HG02970 (cell line): ENCODE measurements around the gene EXOC2.
"Not testable (repeated sequence)": the region's sequence is repeated elsewhere in the genome, so short reads cannot be mapped to it uniquely, and the experiment has no call there.

Experiments
- ATAC-seq: cut with Tn5 transposase; IDR thresholded peaks from one replicate; pipeline ENCODE4 v1.9.1; 2021; ENCODE audit warnings: mild to moderate bottlenecking, moderate library complexity, moderate number of reproducible peaks; ENCODE audit not compliant: unreplicated experiment, low FRiP score

EXOC2 gene

GRCh38 chr6:683742-684440, 9.0 kb downstream of the EXOC2 start:
- ATAC-seq = no peak

DNA sequence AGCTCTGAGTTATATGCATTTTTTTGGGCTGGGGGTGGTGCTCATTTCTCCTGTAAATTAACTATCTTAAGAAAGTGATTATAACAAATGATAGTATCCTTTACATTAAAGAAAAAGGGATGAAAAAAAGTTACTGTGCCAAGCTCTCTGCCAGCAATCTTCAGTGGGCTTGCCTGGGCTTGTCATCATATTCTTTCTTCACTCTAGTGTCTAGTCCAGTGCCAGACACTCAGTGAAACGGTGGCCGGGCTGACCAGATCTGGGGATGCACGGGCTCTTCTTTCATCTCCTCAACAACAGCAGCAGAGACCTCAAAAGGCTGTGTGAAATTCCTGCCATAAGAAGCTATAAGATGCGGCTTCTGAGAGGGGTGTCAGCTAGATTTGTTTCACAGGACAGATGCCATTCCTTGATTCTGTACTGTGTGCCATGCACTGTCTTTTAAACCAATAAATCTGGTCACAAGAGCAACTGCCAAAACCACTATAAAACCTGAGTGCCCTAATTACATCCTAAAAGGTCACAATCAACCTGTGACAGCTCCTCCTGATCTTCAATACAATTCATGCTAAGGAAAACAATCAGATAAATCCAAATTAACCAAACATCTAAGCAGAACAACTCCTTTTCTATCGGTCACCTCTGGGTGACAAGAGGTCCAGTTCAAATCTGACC, 12.1 kb downstream of the EXOC2 start:
- no peak for ATAC-seq

DNA sequence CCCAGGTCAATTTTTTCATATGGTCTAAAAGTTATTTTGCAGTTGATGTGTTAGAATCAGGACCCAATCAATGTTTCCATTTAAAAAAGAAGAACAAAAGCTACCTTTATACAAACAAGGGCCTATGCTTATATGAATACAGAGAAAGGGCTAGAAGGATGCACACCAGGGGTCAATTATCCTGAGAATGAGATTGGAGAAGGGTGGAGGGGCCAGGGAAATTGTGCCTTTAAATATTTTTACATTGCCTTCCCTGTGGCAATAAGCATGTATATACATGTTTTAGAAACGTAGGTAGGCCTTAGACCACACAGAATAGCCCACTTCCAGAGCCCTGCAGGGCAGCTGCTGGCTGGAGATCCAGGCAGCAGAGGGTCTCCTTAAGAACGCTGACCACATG, 12.7 kb downstream of the EXOC2 start:
- no peak for ATAC-seq

DNA sequence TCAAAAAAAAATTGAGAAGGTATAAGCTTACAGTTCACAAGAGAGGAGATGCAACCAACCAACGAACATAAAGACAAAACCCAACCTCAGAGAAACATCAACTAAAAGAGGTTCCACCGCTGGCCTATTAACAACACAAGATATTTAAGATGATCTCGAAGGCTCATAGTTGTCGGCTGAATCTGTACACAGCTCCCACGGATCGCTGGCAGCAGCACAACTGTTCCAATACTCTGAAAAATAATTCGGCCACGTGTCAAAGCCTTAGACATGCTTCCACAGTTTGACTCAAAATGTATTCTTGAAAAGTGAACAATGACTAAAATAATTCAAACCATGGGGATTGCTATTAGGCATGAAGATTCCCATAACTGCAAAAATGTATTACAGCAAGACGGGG, 13.7 kb downstream of the EXOC2 start:
- no peak for ATAC-seq

GRCh38 chr6:678520-678919, 14.4 kb downstream of the EXOC2 start:
- ATAC-seq = no peak

DNA sequence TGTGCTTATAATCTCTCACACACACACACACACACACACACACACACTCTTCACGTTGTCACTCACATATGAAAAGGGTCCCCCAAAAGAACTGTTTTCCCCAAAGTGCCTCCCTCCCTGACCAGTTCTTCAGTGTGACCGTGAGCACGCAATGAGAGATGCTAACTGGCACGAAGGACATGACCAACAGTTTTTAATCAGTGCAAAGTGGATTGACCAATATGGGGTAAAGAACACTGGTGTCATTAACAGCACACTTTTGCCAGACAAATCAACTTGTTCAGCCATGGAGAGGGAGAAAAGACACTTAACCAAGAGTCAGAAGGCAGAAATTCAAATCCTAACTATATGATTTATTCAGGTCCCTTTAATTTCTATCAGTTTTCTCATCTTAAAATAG, 15.0 kb downstream of the EXOC2 start:
- no peak for ATAC-seq

DNA sequence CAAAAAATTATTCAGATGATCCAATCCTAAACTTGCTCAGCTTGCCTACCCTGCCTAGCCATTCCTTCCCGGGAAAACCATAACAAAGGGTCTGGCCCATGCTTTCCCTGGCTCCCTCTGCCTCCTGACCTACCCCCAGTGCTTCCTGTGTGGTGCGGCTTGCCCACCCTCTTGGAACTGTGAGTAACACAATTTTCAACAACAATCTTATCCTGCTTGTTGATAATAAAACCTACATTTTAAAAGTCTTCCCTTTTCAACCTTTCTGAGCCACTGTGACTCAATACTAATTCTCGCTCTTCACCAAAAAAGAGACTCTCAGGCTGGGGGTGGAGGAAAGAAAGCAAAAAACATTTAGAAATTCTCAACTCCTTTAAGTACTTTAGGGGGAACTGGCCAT, 18.0 kb downstream of the EXOC2 start:
- no peak for ATAC-seq

GRCh38 chr6:674406-674805, 18.5 kb downstream of the EXOC2 start:
- no peak for ATAC-seq

DNA sequence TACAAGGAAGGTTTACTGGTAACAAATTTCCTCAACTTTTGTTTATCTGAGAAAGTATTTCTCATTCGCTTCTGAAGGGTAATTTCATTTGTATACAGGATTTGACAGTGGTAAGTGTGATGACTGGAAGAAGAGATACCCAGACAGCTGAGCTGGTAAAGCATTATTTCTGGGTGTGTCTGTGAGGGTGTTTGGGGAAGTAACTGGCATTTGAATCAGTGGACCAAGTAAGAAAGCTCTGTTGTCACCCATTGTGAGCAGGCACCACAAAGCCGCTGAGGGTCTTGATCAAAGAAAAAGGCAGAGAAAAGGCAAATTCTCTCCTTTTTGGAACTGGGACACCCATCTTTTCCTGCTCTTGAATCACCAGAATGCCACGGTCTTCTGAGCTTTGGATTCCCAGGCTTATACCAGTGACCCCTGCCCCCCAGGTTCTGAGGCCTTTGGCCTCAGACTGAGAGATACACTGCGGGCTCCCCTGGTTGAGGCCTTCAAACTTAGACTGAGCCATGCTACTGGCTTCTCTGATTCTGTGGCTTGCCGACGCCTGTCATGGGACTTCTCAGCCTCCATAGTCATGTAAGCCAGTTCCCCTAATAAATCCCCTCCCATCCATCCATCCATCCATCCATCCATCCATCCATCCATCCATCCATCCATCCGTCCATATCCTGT, 25.5 kb downstream of the EXOC2 start:
- ATAC-seq = no peak

GRCh38 chr6:665403-666267, 27.3 kb downstream of the EXOC2 start:
- no peak for ATAC-seq

GRCh38 chr6:663788-664187, 29.2 kb downstream of the EXOC2 start:
- ATAC-seq = not testable (repeated sequence)

DNA sequence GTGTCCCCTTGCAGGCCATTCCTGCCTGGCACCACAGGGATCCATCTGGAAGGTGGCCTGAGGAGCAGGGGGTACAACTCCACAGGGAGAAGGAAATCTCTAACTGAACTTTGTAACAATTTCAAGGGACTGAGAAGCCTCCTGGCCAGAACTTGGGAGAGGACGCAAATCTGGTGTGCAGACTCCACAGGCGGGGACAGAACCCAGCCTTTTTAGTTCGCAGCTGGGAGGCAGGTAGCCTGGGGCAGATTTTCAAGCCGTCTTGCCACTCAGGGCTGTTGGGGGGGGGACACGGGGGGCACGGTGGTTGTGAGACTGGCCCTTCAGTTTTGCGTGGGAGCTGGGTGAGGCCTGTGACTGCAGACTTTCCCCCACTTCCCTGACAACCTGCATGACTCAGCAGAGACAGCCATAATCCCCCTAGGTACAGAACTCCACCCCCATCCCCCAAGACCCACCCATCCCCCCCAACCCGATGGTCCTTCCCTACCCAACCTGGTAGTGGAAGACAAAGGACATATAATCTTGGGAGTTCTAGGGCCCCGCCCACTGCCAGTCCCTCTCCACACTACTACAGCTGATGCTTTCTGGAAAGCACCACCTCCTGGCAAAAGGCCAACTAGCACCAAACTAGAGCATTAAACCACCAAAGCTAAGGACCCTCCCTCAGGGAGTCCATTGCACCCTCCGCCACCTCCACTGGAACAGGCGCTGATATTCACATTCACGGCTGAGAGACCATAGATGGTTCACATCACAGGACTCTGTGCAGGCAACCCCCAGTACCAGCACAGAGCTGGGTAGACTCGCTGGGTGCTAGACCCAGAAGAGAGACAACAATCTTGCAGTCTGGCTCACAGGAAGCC, 33.0 kb downstream of the EXOC2 start:
- no peak for ATAC-seq

GRCh38 chr6:658244-658643, 34.7 kb downstream of the EXOC2 start:
- no peak for ATAC-seq

DNA sequence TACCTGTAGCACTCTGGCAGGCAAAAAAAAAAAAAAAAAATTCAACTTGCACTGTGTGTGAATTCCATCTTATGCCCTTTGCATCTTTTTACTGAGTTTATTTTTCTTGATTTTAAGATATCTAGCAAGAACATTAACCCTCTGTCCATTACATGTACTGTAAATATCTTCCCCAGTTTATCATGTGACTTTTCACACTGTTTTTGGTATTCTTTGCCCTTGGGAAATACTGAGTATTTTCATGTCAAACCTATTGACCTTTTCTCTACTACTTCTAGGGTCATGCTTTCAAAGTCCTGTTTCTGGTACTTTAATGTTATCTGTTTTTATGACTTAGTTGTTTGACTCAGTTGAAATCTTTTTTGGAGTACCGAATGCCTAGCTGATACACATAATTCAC, 35.2 kb downstream of the EXOC2 start:
- no peak for ATAC-seq

DNA sequence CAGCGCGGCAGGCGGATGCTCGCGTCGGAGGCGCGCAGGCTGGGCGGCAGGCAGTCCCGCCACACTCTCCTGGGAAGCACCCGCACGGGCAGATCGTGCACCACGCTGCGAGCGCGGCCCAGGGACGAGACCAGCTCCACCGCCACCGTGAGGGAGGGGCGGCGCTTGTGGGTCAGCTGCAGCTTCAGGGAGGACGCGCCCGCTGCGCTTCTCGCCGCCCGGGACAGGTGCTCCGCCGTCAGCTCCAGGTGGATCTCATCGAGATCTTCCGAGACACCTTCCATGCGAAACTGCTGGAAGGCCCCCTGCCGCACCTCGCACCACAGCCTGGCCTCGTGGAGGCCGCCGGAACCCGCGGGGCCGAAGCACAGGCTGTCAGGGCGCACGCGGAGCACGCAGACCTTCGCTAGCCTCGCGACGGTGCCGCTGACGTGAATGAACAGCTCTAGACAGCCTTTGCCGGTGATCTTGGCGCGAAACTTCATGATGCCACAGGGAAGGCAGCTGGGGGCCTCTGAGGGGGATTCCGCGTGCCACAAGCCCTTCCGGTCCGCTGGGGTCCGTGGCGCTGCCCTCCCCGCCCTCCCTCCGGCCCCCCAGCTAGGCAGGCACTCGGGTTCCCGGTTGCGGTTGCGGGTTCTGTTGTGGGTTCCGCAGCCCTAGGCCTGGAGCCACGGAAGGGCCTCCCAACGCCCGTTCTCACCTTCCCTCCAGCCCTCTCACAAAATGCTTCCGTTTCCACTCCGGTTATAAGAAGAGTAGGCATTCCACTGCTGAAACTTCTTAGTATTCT, 36.3 kb downstream of the EXOC2 start, which contains the start of gene HUS1B:
HUS1B (minus strand) TSS at position 641 of the 793 bp plus-strand sequence; CDS start at position 485, 156 bp downstream.
- no peak for ATAC-seq

DNA sequence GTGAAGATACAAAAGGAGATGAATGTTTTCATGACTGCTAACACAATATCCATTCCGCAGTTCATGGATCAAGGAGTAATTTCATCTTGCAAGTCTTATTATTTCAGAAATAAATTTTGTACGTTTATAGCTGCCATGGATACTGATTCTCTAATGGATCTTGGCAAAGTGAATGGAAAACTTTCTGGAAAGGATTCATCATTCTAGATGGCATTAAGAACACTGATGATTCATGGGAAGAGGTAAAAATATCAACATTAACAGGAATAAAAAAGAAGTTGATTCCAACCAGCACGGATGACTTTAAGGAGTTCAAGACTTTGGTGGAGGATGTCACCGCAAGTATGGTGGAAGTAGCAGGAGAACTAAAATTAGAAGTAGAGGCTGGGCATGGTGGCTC, 38.8 kb downstream of the EXOC2 start:
- ATAC-seq = no peak

DNA sequence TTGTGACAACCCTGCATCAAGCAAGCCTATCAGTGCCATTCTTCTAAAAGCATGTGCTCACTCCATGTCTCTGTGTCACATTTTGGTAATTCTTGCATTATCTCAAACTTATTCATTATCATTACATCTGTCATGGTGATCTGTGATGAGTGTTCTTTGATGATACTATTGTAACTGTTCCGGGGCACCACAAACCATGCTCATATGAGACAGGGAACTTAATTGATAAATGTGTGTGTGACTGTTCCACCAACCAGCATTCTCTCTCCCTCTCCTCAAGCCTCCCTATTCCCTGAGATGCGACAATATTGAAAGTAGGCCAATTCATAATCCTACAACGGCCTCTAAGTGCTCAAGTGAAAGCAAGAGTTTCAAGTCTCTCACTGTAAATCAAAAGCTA, 40.1 kb downstream of the EXOC2 start:
- no peak for ATAC-seq

GRCh38 chr6:650098-650497, 42.8 kb downstream of the EXOC2 start:
- ATAC-seq = no peak

GRCh38 chr6:642805-643204, 50.1 kb downstream of the EXOC2 start:
- ATAC-seq = no peak
